ENCODE measurements around the gene RTN4RL2.

GRCh38 chr11:57426439-57426928 lies 33.8 kb upstream of the RTN4RL2 start:
- TF ChIP-seq PAX5 (IDR thresholded peaks at IDR 0.05; ENCODE audit: insufficient read depth, low read length, severe bottlenecking) (no peak), POLR2A (IDR thresholded peaks at IDR 0.05; ENCODE audit: low read depth, low read length) (no peak)
